GM12878 (cell line): ENCODE results near the gene STARD13. TPM values are rescaled to one million over a fixed set of nuclear protein-coding genes. Genes with fewer than 3 reads are reported as not detected.

ENCODE experiments used
- ATAC-seq: fragments of 200-7000 bp; cut with Tn5 transposase; 3 replicates; pipeline ENCODE4 v1.9.1; 2020; ENCODE audit warnings: mild to moderate bottlenecking, moderate library complexity
- BruUV-seq: library from RNA; stranded (reverse); fragments of 400-500 nt; replicated peaks from 2 replicates; lab custom pipeline; 2021; lab: Mats Ljungman, UMichigan
- CTCF ChIA-PET: fragments of 300-600 bp; sonication (Branson Sonifier 250); formaldehyde crosslinking; extraction: SDS; loops from one replicate; lab custom pipeline; 2021; ENCODE audit warnings: inconsistent platforms; lab: Yijun Ruan, JAX
- POLR2A ChIA-PET: fragments of 350-600 bp; formaldehyde crosslinking; extraction: SDS; loops from one replicate; lab custom pipeline; 2021; ENCODE audit warnings: inconsistent platforms; lab: Charles Lee
- RAD21 ChIA-PET: fragments of 300-600 bp; sonication (Branson Sonifier 250); formaldehyde crosslinking; loops from one replicate; lab custom pipeline; 2023; ENCODE audit warnings: antibody characterized with exemption; ENCODE audit not compliant: unreplicated experiment; lab: Charles Lee
- SMC1A ChIA-PET: fragments of 300-600 bp; sonication (Branson Sonifier 250); formaldehyde crosslinking; loops from one replicate; lab custom pipeline; 2023; ENCODE audit not compliant: unreplicated experiment, uncharacterized antibody; lab: Charles Lee
- DNase-seq: peaks from one replicate; pipeline ENCODE4 v3.0.0-alpha.2; 2011; ENCODE audit warnings: low read depth, low spot score
- FAIRE-seq: peaks from 3 replicates; lab custom pipeline; 2011; peaks lifted over from hg19 to GRCh38; lab: Jason Lieb, UNC
- H2AFZ ChIP-seq: 2 replicates; pipeline ENCODE4 v1.6.0; 2011; ENCODE audit warnings: low read depth, low read length, control low read depth; ENCODE audit not compliant: control insufficient read depth
- H3K27ac ChIP-seq: 2 replicates; pipeline ENCODE4 v1.5.1; 2011; ENCODE audit warnings: control low read depth; ENCODE audit not compliant: control insufficient read depth, insufficient read depth
- H3K27me3 ChIP-seq, 2 experiments: replicated peaks in 1 of 2; 2 replicates each; pipeline versions ENCODE4 v1.6.0 to v1.6.1; 2011; ENCODE audit warnings: low read length in 1 of 2; ENCODE audit not compliant: control insufficient read depth in 2 of 2, insufficient read depth in 2 of 2
- H3K36me3 ChIP-seq, 2 experiments: 2 replicates each; pipeline ENCODE4 v1.5.1; 2011; ENCODE audit warnings: low read length in 1 of 2; ENCODE audit not compliant: control insufficient read depth in 2 of 2, insufficient read depth in 2 of 2
- H3K4me1 ChIP-seq: 2 replicates; pipeline ENCODE4 v1.6.1; 2011; ENCODE audit warnings: mild to moderate bottlenecking, low read length, moderate library complexity, mixed read lengths; ENCODE audit not compliant: control insufficient read depth, insufficient read depth
- H3K4me2 ChIP-seq: 2 replicates; pipeline ENCODE4 v1.6.0; 2011; ENCODE audit warnings: control low read depth; ENCODE audit not compliant: control insufficient read depth, insufficient read depth
- H3K4me3 ChIP-seq: fragments of 200-600 bp; sonication (generic); 2 replicates; pipeline ENCODE4 v1.5.1; 2016
- H3K79me2 ChIP-seq: 2 replicates; pipeline ENCODE4 v1.6.0; 2011; ENCODE audit warnings: low read length; ENCODE audit not compliant: control insufficient read depth, insufficient read depth
- H3K9ac ChIP-seq: 2 replicates; pipeline ENCODE4 v1.8.0; 2011; ENCODE audit warnings: low read length, control low read depth, mixed read lengths; ENCODE audit not compliant: control insufficient read depth, insufficient read depth
- H3K9me3 ChIP-seq: replicated peaks from 3 replicates; pipeline ENCODE4 v1.5.1; 2011; ENCODE audit warnings: mild to moderate bottlenecking, low read length; ENCODE audit not compliant: control insufficient read depth, insufficient read depth
- H4K20me1 ChIP-seq: 2 replicates; pipeline ENCODE4 v1.6.0; 2011; ENCODE audit not compliant: control insufficient read depth, insufficient read depth
- CBX5 ChIP-seq: sonication (generic); IDR thresholded peaks from 2 replicates; pipeline ENCODE4 v1.6.1; 2016; ENCODE audit warnings: low read depth, moderate library complexity, mild to moderate bottlenecking, inconsistent platforms
- CEBPB ChIP-seq, 2 experiments: fragments of 150-350 bp in 1 of 2; IDR thresholded peaks; 2 replicates each; pipeline ENCODE4 v1.6.1; 2012 to 2014; ENCODE audit warnings: low read depth in 2 of 2, low read length in 2 of 2, borderline replicate concordance in 1 of 2, inconsistent platforms in 1 of 2
- FOXK2 ChIP-seq: fragments of 450-650 bp; IDR thresholded peaks from 2 replicates; pipeline ENCODE4 v1.6.1; 2017; ENCODE audit warnings: mild to moderate bottlenecking, moderate library complexity
- MEF2B ChIP-seq: fragments of 450-650 bp; IDR thresholded peaks from 2 replicates; pipeline ENCODE4 v1.6.1; 2018; ENCODE audit warnings: mild to moderate bottlenecking, moderate library complexity; ENCODE audit not compliant: partially characterized antibody, poor library complexity, severe bottlenecking
- RCOR1 ChIP-seq: conservative IDR thresholded peaks from 2 replicates; pipeline ENCODE4 v1.6.1; 2012; ENCODE audit warnings: low read depth, low read length, improper control_type of control experiment
- RUNX3 ChIP-seq: IDR thresholded peaks from 2 replicates; pipeline ENCODE4 v1.6.1; 2012; ENCODE audit warnings: low read length, inconsistent platforms
- SUPT20H ChIP-seq: IDR thresholded peaks from 2 replicates; pipeline ENCODE4 v1.6.1; 2011; ENCODE audit warnings: low read depth, mild to moderate bottlenecking, low read length, moderate library complexity, borderline replicate concordance; ENCODE audit not compliant: control insufficient read depth
- ZNF207 ChIP-seq: fragments of 450-650 bp; IDR thresholded peaks from 2 replicates; pipeline ENCODE4 v1.6.1; 2014; ENCODE audit warnings: antibody characterized with exemption, mild to moderate bottlenecking, borderline replicate concordance
- WGBS: methylation state at CpG from one replicate; pipeline ENCODE4 v1.1.6; 2016; ENCODE audit warnings: low lambda C conversion rate; ENCODE audit not compliant: insufficient replicate concordance, insufficient coverage; ENCODE audit errors: missing lambda C conversion rate; 5-methylcytosine and 5-hydroxymethylcytosine counted together
- in situ Hi-C: fragments of 300-500 bp; cut with MboI; formaldehyde crosslinking; loops from 9 replicates; pipeline ENCODE4 v1.14.3; 2018; ENCODE audit warnings: mixed read lengths
- intact Hi-C: fragments of 100-400 bp; cut with micrococcal nuclease; formaldehyde crosslinking; loops from one replicate; pipeline ENCODE4 v1.14.2; 2022; ENCODE audit not compliant: unreplicated experiment
- polyA plus RNA-seq, 11 experiments: library from polyadenylated mRNA; depleted of rRNA in 4 of 11; unstranded in 6 of 11; stranded (reverse) in 5 of 11; fragments of >200 nt; fragmentation: Nextera tagmentation in 4 of 11; fragmentation: Illumina TruSeq in 1 of 11; extraction: Ambion mirVana in 4 of 11; extraction: Trizol in 1 of 11; gene quantifications; 1 replicate in 1 of 11; 2 replicates in 10 of 11; pipeline versions ENCODE4 v1.2.1 to v1.2.3, GENCODE V29; 2011 to 2016; ENCODE audit warnings: inconsistent platforms in 2 of 11, missing spikeins in 2 of 11, low read depth in 1 of 11
- total RNA-seq, 4 experiments: library from RNA; depleted of rRNA in 3 of 4; stranded (reverse); fragments of >200 nt in 3 of 4; fragmentation: Illumina TruSeq in 1 of 4; extraction: Trizol in 1 of 4; gene quantifications; 2 replicates each; pipeline versions ENCODE4 v1.2.1 to v1.2.3, GENCODE V29; 2013 to 2021
- TF ChIP-seq, protein P1 (sequence below): IDR thresholded peaks from 2 replicates; pipeline ENCODE4 v1.6.1; 2011; ENCODE audit warnings: borderline replicate concordance, low read depth, mild to moderate bottlenecking, moderate library complexity, low read length; ENCODE audit not compliant: insufficient read depth, poor library complexity, severe bottlenecking
- TF ChIP-seq, protein P2 (sequence below): IDR thresholded peaks from 2 replicates; pipeline ENCODE4 v1.6.1; 2012; ENCODE audit warnings: low read depth, low read length, improper control_type of control experiment
- TF ChIP-seq, protein P3 (sequence below): fragments of 450-650 bp; formaldehyde crosslinking; IDR thresholded peaks from 2 replicates; pipeline ENCODE4 v1.4.0; 2020; ENCODE audit warnings: mild to moderate bottlenecking, moderate library complexity
- TF ChIP-seq, protein P4 (sequence below): fragments of 450-650 bp; IDR thresholded peaks from 2 replicates; pipeline ENCODE4 v1.6.1; 2018; ENCODE audit warnings: mild to moderate bottlenecking, low read depth, moderate library complexity; ENCODE audit not compliant: partially characterized antibody
- TF ChIP-seq, protein P5 (sequence below): IDR thresholded peaks from 2 replicates; pipeline ENCODE4 v1.6.1; 2011; ENCODE audit warnings: low read depth, mild to moderate bottlenecking, low read length, moderate library complexity, borderline replicate concordance; ENCODE audit errors: extremely low read depth

Gene STARD13
- total and polyA plus RNA-seq, 10 of the 15 experiments (the other 5 are each of a cell fraction or from before 2014, with no cell fraction given), result 4.0 to 41.6 (median 10.1) TPM

DNA sequence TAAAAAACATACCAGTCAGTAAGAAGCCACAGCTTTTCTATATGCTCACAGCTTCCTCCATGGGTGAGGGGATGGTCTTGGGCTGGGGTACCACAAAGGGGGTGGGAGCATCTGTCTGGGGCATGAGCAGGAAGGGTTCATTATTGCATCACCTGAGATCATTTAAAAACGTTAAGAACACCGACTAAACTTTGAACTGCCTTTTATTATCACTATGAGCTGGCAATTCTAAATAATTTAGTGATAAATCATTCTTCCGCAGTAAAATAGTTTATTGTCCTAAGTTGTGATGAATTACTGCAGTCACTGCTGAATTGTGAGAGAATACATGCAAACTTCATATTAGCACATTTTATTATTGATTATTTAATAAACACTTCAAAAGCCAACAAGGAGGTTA is 197.8 kb downstream of the STARD13 start:
- Histone ChIP-seq H3K4me2 (no peak overlapping the region), H3K9me3 (no peaks in the 10 kb centered on the region), H2AFZ (no peak overlapping the region), H3K9ac (no peak overlapping the region), H3K4me3 (no peak overlapping the region), H3K27ac (no peak overlapping the region), H4K20me1 (no peaks in the 10 kb centered on the region), H3K27me3 (no peaks in the 10 kb centered on the region), H3K36me3 (no peaks in the 10 kb centered on the region), H3K79me2 (no peaks in the 10 kb centered on the region), H3K4me1 (no peaks in the 10 kb centered on the region)
- ATAC-seq (no peak), DNase-seq (no peak), FAIRE-seq (no peak)
- CTCF ChIA-PET, result no interaction called here
- 64% methylated on average over 3 of the region's 3 CpGs for WGBS
- BruUV-seq, result no TSS peak
- RAD21 ChIA-PET, result no interaction called here
- SMC1A ChIA-PET, result interaction anchor here (1.1 to 1.4 kb wide), 2 partner anchors 10 to 12 kb away, joined by 3 read pairs; no protein-coding TSS in a partner anchor
- in situ Hi-C loops, result no loop called here
- POLR2A ChIA-PET, result no interaction called here
- intact Hi-C loops, result no loop called here
- TF ChIP-seq, protein P1, sequence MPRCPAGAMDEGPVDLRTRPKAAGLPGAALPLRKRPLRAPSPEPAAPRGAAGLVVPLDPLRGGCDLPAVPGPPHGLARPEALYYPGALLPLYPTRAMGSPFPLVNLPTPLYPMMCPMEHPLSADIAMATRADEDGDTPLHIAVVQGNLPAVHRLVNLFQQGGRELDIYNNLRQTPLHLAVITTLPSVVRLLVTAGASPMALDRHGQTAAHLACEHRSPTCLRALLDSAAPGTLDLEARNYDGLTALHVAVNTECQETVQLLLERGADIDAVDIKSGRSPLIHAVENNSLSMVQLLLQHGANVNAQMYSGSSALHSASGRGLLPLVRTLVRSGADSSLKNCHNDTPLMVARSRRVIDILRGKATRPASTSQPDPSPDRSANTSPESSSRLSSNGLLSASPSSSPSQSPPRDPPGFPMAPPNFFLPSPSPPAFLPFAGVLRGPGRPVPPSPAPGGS, result no peak
- TF ChIP-seq FOXK2 (no peak), CBX5 (no peak), RCOR1 (no peak), CEBPB (IDR thresholded peaks at IDR 0.05; ENCODE audit: borderline replicate concordance in 1 of 2, low read depth in 2 of 2, low read length in 2 of 2) (no peak), RUNX3 (no peak), ZNF207 (no peak), MEF2B (no peak), SUPT20H (no peak)
- TF ChIP-seq, protein P2, sequence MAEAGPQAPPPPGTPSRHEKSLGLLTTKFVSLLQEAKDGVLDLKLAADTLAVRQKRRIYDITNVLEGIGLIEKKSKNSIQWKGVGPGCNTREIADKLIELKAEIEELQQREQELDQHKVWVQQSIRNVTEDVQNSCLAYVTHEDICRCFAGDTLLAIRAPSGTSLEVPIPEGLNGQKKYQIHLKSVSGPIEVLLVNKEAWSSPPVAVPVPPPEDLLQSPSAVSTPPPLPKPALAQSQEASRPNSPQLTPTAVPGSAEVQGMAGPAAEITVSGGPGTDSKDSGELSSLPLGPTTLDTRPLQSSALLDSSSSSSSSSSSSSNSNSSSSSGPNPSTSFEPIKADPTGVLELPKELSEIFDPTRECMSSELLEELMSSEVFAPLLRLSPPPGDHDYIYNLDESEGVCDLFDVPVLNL, result no peak
- TF ChIP-seq, protein P3, sequence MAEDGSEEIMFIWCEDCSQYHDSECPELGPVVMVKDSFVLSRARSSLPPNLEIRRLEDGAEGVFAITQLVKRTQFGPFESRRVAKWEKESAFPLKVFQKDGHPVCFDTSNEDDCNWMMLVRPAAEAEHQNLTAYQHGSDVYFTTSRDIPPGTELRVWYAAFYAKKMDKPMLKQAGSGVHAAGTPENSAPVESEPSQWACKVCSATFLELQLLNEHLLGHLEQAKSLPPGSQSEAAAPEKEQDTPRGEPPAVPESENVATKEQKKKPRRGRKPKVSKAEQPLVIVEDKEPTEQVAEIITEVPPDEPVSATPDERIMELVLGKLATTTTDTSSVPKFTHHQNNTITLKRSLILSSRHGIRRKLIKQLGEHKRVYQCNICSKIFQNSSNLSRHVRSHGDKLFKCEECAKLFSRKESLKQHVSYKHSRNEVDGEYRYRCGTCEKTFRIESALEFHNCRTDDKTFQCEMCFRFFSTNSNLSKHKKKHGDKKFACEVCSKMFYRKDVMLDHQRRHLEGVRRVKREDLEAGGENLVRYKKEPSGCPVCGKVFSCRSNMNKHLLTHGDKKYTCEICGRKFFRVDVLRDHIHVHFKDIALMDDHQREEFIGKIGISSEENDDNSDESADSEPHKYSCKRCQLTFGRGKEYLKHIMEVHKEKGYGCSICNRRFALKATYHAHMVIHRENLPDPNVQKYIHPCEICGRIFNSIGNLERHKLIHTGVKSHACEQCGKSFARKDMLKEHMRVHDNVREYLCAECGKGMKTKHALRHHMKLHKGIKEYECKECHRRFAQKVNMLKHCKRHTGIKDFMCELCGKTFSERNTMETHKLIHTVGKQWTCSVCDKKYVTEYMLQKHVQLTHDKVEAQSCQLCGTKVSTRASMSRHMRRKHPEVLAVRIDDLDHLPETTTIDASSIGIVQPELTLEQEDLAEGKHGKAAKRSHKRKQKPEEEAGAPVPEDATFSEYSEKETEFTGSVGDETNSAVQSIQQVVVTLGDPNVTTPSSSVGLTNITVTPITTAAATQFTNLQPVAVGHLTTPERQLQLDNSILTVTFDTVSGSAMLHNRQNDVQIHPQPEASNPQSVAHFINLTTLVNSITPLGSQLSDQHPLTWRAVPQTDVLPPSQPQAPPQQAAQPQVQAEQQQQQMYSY (CRISPR knock-in tag), result no peak
- TF ChIP-seq, protein P4, sequence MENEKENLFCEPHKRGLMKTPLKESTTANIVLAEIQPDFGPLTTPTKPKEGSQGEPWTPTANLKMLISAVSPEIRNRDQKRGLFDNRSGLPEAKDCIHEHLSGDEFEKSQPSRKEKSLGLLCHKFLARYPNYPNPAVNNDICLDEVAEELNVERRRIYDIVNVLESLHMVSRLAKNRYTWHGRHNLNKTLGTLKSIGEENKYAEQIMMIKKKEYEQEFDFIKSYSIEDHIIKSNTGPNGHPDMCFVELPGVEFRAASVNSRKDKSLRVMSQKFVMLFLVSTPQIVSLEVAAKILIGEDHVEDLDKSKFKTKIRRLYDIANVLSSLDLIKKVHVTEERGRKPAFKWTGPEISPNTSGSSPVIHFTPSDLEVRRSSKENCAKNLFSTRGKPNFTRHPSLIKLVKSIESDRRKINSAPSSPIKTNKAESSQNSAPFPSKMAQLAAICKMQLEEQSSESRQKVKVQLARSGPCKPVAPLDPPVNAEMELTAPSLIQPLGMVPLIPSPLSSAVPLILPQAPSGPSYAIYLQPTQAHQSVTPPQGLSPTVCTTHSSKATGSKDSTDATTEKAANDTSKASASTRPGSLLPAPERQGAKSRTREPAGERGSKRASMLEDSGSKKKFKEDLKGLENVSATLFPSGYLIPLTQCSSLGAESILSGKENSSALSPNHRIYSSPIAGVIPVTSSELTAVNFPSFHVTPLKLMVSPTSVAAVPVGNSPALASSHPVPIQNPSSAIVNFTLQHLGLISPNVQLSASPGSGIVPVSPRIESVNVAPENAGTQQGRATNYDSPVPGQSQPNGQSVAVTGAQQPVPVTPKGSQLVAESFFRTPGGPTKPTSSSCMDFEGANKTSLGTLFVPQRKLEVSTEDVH, result no peak
- TF ChIP-seq, protein P5, sequence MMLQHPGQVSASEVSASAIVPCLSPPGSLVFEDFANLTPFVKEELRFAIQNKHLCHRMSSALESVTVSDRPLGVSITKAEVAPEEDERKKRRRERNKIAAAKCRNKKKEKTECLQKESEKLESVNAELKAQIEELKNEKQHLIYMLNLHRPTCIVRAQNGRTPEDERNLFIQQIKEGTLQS, result no peak
